ENCODE data around the gene ACTL8.

ACTL8 gene

GRCh38 chr1:17773591-17774326 is 18.6 kb downstream of the ACTL8 start:
- no peak for DNase-seq

DNA sequence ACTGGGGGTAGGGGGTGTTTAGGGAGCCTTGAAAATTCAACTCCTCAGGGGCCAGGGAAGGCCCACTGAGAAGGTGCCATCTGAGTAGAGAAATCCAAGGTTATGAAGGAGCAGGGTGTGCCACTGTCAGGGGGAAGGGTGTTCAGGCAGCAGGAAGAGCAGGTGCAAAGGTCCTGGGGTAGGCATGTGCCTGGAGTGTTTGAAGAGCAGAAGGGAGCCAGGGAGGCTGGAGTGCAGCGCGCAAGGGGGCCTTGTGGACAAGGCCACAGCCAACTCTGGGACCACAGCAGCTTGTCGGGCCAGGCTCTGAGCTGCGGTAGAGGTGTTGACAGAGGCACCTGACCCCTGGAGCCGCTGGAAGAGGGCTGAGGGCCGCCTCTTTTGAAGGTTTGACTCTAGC is 19.3 kb downstream of the ACTL8 start:
- no peak for DNase-seq

DNA sequence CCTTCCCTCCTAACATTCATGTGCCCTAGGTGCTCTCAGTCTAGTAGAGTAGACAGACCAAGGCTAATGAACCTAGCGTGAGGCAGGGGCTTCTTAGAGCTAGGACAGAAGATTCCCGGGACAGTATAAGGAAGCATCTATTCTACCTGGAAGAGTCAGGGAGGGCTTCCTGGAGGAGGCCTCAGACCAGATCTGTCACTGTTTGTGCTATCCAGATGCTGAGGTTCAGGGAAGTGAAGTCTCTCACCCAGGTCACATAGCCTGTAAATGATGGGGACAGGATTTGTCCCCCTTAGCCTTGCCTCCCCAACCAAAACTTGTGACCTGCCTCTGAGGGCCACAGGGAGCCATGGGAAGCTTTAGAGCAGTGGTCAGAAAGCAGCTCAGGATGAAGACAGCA is 20.7 kb downstream of the ACTL8 start:
- DNase-seq: no peak

DNA sequence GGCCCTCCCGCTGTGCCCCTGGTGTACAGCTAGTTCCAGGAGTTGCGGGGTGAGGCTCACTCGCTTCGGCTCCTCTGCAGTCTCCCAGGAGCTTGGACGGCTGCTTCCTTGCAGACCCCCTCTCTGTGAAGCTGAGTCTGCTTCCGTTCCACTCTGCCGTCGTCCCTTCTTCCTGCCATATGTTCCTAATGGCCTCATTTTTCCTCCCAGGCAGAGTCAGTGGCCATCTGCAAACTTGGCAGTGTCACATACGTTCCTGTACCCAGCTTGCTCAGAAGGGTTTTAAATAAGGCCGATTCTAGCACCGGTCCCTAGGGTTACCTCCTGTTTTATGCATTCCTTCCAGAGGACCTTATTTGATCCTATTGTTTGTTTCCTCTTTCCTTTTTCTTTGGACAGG is 21.3 kb downstream of the ACTL8 start:
- DNase-seq: no peak

GRCh38 chr1:17777330-17777729 is 22.2 kb downstream of the ACTL8 start:
- no peak for DNase-seq

DNA sequence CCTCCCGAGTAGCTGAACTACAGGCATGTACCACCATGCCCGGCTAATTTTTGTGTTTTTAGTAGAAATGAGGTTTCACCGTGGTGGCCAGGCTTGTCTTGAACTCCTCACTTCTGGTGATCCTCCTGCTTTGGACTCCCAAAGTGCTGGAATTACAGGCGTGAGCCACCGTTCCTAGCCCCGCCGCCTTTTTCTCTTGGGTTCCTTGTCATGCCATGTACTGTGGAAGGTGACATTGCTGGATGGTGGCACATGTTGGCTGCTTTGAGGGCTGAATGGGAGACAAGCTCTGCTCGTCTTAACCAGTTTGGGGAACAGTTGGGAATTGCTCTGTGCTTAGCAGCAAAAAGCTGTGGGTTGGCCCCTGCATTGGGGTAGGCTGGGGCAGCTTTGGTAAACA is 22.7 kb downstream of the ACTL8 start:
- no peak for DNase-seq

DNA sequence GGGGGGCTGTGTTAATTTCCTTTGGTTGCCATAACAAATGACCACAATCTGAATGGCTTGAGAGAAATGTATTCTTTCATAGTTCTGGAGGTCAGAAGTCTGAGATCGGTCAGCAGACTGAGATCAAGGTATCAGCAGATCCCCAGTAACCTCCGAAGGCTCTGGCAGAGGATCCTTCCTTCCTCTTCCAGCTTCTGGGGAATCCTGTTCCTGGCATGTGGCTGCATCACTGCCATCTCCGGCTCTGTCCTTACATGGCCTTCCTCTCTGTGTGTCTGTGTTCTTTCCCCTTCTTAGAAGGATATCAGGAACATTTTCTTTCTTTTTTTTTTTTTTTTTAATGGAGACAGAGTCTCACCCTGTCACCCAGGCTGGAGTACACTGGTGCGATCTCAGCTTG is 25.8 kb downstream of the ACTL8 start:
- DNase-seq: no peak

GRCh38 chr1:17789926-17790325 is 34.8 kb downstream of the ACTL8 start:
- no peak for DNase-seq

DNA sequence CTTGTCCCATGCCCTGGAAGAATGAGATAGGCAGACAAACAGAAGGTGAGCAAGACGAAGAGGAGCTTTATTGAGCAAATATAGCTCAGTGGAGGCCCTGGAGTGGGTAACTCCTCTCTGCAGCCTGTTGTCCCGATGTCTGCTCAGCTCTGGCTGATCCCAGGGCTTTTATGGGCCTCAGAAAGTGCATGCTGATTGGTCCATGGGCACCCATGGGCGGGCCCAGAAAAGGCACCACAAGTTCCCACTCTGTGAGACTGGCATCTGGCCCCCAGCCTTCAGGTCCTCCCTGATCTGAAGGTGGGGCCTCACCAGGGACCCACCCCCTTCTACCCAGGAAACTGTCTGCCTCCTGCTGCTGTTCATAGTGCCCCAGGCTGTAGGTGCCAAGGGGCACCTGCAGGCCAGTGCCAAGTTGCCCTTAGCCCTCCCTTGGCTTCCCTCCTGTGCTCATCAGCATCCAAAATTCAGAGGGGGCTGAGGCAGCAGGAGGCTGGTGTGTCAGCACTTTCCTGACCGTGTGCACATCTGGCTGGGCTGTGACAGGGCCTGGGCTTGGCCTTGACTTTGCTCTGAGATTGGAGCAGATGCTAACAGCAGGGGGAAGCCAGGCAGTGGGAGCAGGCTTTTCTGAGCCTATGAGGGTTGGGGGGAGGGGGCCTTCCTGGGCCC is 35.4 kb downstream of the ACTL8 start:
- DNase-seq: no peak

DNA sequence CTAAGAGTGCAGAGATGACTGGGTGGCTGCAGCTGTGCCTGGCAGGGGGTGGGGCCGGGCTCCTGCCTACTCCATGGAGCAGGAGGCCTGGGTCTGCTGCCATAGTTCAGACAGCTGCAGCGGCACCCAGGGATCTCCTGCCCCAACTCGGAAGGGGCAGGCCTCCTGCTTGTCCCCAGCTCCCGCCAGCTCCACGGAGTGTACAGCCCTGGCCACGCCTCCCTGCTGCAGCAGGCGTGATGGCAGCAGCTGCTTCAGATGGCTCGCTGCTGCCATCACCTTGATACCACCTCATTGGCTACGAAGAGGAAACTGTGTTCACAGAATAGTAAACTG is 35.9 kb downstream of the ACTL8 start:
- DNase-seq: no peak

- DNase-seq: no peak
Measured at GRCh38 chr1:17791480-17791879, 36.3 kb downstream of the ACTL8 start.

DNA sequence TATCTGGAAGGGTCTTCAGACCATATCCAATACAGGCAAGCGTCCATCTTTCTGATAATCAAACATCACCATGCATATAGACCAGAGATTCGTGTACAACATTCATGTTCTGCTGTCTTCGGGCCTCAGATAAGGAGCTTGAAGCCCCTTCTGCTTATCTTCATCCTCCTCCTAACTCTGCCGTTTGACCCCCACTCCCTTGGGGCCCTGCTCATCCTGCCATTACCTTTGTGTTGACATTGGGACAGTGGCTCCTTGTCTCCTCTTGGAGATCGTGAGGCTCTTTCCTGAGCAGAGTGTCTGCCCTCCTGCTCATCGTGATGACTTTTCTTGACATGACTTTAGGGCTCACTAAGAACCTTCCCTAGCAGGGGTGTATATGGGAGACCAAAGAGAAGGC is 37.3 kb downstream of the ACTL8 start:
- DNase-seq: no peak

GRCh38 chr1:17795081-17795809 is 40.1 kb downstream of the ACTL8 start:
- no peak for DNase-seq

DNA sequence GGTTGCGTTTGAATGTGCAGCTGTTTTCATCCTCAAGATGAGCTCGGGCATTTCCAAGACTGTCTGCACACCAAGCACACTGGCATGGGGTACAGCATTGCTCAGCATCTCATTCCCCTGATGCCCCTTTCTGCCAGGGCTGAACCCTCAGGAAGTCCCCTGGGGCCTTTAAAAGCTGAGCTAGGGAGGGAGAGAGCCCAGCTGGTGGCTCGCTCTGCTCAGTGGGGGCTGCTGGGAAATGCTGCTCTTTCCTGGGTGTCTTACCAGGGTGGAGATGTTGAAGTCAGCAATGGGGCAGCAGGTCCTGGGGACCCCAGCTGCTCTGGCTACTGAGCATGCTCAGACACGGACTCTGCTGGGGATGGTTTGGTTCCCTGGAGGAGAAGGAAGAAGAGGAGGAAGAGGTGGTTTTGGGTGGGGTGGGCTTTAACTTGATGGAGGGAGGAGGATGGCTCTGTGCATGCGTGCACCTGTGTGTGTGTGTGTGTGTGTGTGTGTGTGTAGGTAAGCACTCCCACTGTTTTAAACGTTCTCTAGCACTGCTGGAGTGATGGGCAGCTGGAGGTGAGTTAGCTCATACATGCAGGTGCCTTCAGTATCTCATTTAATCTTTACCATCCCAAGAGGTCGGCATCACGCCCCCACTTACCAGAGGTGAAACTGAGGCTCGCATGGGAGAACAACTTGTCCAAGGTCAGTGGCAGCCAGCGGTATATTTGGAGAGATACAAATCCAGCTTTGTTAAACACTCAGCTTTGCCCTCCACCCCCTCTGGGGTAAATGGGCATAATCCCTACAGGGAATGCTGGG is 40.9 kb downstream of the ACTL8 start:
- DNase-seq: no peak

- DNase-seq: no peak
Measured at GRCh38 chr1:17797478-17797877, 42.3 kb downstream of the ACTL8 start.

- DNase-seq: no peak
Measured at GRCh38 chr1:17798011-17798410, 42.9 kb downstream of the ACTL8 start.

DNA sequence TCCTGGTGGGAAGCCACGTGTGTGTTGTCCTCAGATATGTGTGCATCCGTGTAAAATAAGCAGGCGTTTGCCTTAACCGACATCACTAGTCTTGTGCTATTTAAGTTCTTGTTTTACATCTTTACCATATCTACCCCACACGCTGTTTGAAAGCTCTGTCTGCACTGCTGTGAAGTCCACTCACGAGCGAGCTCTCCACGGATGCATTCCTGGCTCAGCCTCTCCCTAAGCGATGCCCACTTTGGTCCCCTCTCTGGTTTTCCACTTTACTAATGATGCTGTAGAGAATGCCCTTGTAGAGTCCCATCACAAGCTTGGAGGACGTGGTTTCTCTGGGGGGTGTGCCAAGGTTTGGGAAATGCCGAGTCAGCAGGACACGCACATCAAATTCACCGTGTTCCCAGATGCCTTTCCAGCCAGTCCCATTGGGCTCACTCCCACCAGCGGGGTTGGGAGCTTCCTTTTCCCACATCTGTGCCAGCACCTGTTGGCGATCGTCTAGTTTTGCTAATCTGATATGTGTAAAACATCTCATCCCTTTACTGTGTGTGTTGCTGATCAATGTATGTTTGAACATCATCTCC is 43.8 kb downstream of the ACTL8 start:
- DNase-seq: no peak

DNA sequence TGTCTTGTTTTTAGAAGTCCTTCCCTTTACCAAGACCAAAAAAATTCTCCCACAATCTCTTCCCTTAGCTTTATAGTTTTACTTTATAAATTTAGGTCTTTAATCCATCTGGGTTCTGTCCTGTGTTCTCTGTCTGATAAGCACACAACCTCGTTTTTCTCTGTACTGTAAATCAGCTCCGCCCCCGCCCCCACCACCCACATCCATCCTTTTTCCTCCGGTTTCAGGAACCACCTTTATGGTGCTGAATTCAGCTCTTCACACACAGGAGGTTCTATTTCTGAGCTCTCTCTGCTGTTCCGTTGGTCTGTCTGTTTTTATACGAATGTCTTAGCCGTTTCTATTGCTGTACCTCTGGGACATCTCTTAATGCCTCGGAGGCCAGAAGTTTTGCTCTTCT is 44.5 kb downstream of the ACTL8 start:
- DNase-seq: no peak

- no peak for DNase-seq
Measured at GRCh38 chr1:17802164-17802563, 47.0 kb downstream of the ACTL8 start.

DNA sequence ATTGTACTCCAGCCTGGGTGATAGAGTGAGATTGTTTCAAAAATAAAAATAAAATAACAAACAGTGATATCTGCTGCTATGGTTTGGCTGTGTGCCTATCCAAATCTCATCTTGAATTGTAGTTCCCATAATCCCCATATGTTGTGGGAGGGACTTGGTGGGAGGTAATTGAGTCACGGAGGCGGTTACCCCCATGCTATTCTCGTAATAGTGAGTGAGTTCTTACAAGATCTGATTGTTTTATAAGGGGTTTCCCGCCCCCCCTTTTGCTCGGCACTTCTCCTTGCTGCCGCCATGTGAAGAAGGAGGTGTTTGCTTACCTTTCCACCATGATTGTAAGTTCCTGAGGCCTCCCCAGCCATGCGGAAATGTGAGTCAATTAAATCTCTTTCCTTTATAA is 47.8 kb downstream of the ACTL8 start:
- no peak for DNase-seq

GRCh38 chr1:17805869-17806684 is 50.9 kb downstream of the ACTL8 start:
- DNase-seq: no peak

GRCh38 chr1:17808816-17809215 is 53.7 kb downstream of the ACTL8 start:
- no peak for DNase-seq

All from stimulated activated CD8-positive, alpha-beta memory T cell treated with anti-CD3 and anti-CD28 coated beads, Interleukin-4, amount 100 ng/mL, for 48 hours (primary cell).